NCI-H128 (cell line): ENCODE data around the gene SLAMF7.
"Not testable (repeated sequence)": the region's sequence is repeated elsewhere in the genome, so short reads cannot be mapped to it uniquely, and the experiment has no call there.

Source experiments
- DNase-seq: peaks from one replicate; lab custom pipeline; 2025; ENCODE audit not compliant: unreplicated experiment; lab: John Stamatoyannopoulos, UW

Gene SLAMF7

GRCh38 chr1:160773093-160773492 lies 34.0 kb downstream of the SLAMF7 start:
- DNase-seq: no peak

GRCh38 chr1:160774886-160775719 lies 36.1 kb downstream of the SLAMF7 start:
- DNase-seq: no peak

GRCh38 chr1:160776178-160776577 lies 37.1 kb downstream of the SLAMF7 start:
- DNase-seq: no peak

DNA sequence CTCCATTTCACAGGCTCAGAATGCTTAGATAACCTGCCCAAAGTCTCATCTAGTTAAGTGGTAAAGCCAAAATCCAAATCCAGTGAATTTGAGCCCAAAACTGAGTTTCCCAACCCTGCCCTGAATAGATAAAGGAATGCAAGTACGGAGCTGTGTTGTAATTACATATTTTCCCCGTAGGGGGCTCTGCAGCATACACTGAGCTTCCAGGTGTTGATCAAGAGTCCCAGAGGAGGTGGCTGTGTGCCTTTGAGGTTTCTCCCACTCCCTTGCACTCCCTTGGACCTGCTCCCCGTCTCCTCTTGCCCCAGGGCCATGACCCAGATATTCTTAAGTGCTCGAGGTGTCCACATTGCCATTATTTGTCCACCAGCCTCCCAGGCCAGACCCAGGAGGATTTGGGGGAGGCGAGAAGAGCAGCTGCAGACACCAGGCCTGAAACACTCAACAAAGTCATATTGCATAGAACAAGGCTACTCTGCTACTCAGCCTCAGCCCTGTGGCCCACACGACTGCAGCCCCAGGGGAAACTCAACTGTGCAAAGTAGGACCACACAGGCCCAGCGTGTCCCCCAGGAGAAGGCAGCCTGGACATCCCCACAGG lies 38.5 kb downstream of the SLAMF7 start:
- no peak for DNase-seq

DNA sequence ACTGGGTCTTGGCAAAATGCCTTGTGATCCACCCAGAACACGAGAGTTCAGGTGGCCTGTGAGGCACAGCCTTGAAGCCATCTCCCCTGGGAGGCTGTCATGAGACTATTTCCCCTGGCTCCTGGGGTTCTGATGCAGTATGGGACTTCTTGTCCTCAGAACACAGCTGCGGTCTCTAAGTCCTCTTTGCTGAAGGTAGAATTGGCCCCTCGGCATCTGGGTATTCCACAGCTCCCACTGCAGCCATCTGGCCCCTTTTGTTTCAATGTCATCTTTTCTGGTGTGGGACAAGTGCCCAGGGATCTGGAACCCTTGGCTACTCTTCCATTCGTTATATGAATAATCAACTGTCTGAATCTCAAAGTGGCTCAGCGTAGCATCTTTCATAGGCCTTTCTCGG lies 39.9 kb downstream of the SLAMF7 start:
- DNase-seq: no peak

DNA sequence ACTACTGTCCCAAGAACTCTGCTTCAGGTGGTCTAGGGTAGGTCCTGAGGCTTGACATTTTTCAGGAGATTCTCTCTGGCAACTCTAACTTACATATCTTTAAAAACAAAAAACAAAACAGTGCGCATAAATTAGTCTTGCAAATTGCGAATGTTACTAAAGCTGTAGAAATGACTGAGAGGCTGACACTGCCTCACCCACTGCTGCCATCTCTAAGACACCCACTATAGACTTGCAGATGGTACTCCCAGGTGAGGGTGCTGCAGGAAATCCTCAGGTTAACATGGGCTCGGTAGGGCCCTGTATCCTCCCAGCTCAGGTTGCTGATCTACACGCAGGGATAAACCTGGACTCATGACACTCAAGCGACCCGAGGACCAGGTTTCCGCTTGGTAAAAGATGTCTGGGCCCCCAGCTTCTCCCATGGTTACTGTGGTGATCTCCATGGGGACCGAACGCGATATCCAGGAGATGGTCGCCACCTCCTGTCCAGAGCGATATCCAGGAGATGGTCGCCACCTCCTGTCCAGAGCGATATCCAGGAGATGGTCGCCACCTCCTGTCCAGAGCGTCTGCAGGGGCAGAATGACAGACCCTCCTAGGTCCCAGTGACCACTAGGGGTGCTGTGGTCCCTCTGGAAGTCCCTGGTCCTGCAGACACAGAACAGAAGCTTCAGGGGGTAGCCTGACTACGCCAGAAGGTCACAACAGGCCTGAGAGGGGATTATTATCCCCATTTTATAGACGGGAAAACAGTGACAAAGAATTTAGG lies 40.8 kb downstream of the SLAMF7 start:
- no peak for DNase-seq

DNA sequence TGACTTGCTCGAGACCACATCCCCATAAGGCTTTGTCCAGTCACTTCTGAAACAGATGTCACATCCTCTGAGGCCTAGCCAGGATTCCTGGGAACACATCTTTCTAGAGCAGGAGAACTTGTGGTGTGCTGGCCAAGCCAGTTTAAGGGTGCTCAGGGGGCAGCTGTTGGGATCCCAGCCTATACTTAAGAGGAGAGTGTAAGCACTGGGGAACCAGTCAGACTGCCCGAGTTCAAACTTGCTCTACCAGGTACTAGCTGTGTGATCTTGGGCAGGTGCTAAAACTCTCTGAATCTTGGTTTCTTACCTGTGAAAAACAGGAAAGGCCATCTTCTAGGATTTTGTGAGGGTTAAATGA lies 41.3 kb downstream of the SLAMF7 start:
- no peak for DNase-seq

GRCh38 chr1:160781186-160781766 lies 42.2 kb downstream of the SLAMF7 start:
- no peak for DNase-seq

GRCh38 chr1:160781914-160782689 lies 43.1 kb downstream of the SLAMF7 start:
- DNase-seq: no peak

DNA sequence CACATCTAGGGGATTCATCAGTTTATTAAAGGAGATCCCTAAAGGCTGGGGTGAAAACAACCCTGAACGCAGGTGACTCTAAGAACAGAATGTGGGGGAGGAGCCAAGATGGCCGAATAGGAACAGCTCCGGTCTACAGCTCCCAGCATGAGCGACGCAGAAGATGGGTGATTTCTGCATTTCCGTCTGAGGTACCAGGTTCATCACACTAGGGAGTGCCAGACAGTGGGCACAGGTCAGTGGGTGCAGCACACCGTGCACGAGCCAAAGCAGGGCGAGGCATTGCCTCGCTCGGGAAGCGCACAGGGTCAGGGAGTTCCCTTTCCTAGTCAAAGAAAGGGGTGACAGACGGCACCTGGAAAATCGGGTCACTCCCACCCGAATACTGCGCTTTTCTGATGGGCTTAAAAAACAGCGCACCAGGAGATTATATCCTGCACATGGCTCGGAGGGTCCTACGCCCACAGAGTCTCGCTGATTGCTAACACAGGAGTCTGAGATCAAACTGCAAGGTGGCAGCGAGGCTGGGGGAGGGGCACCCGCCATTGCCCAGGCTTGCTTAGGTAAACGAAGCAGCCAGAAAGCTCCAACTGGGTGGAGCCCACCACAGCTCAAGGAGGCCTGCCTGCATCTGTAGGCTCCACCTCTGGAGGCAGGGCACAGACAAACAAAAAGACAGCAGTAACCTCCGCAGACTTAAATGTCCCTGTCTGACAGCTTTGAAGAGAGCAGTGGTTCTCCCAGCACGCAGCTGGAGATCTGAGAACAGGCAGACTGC lies 44.1 kb downstream of the SLAMF7 start:
- DNase-seq: not testable (repeated sequence)

- DNase-seq: no peak
These were observed 50.1 kb downstream of the SLAMF7 start for GRCh38 chr1:160789051-160789701.

GRCh38 chr1:160789702-160790611 lies 50.9 kb downstream of the SLAMF7 start:
- DNase-seq: no peak

GRCh38 chr1:160794376-160794775 lies 55.3 kb downstream of the SLAMF7 start:
- DNase-seq: no peak

DNA sequence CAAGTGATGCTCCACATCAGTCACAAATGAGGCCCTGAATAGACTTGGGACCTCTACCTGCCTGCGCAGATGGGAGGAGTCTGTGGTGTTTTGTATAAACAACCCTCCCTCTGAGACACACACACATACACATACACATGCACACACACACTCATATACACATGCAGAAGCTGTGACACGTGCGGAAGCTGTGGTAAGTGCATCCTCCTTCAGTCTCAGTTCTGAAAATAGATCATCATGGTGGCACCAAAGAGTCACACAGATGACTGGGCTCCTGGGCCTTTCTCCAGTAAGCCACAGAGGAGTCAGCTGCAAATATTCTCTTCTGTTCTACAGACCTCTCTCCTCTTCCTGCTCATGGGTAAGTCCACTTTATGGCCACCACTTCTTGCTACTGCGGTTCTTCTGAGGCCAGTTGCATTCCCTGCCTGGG lies 56.9 kb downstream of the SLAMF7 start, which contains the start of gene LY9:
LY9 (plus strand) TSS at position 224 of the 433 bp plus-strand sequence; CDS start at position 238, 14 bp downstream.
- DNase-seq: no peak

DNA sequence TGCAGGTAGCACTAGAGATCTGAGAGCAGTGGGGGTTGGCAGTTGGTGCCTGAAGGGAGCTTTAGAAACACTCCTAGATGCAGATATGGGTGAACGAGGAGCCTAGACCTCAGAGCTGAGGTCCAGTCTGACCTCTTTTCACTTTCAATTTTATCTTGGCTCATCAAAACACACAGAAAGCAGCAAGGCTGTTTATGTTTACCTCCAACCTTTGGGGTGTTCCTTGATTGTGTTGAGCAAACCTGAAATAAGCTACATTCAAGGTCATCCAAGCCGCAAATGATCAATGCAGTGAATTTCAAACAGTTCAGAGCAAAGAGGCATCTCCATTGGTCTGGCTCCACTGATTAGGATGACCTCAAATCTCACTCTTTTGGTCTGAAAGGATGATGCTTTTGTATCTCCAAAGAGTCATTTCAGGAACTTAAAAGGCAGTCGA lies 58.2 kb downstream of the SLAMF7 start:
- DNase-seq: no peak

DNA sequence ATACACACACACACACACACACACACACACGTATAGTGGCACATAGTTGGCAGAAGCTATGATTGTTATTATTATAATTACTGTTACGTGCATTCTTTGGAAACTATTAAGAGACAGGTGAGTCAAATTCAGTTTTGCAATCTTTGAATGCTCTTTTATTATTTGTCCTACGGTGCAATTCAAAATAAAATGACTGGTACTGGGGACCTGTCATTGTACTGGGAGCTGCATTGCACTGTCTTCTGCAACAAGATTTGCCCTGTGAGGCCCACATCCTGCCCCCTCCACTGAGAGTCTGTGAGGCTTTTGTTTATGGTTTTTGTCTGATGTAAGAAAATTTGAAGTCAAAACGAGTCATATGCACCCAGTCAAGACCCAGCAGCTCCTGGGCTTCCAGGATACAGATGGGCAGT lies 58.8 kb downstream of the SLAMF7 start:
- DNase-seq: no peak

- DNase-seq: no peak
These were observed 59.4 kb downstream of the SLAMF7 start for GRCh38 chr1:160798439-160798838.

GRCh38 chr1:160799641-160800040 lies 60.6 kb downstream of the SLAMF7 start:
- no peak for DNase-seq
